Measurements from ENCODE around the gene LCN1. TPM values are rescaled to one million over a fixed set of nuclear protein-coding genes. Genes with fewer than 3 reads are reported as not detected.

LCN1 gene
- not detected for total RNA-seq

DNA sequence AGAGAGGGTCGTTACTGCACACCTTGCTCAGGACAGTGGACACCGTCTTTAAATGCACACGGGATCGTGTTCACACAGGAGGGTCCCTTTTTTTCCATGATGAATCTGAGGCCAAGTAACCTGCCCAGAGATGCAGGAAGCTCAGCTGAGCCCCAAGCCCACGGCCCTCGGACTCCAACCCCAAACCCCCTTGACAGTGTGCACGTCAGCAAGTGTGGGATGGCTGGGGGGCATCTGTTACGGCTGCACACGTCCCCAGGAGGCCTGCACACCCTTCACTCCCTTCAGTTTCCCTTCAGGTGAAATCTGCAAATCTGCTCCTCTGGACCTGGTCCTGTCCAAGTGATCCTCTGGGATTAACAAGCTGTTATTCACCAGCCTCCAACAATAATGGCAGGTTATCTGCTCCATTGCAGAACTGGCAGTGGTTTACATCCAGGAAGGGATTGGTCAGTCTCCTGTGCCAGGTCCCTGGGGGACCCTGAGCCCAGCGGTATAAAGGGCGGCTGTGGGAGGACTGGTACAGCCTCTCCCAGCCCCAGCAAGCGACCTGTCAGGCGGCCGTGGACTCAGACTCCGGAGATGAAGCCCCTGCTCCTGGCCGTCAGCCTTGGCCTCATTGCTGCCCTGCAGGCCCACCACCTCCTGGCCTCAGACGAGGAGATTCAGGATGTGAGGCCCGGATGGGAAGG is at the start of gene LCN1:
TSS of gene LCN1 (plus strand) at position 525 of the 692 bp plus-strand sequence. CDS start at position 583, 58 bp downstream.
- POLR2A ChIA-PET, result no interaction called here
- CTCF ChIA-PET, result interaction anchor here (0.6 kb wide), 1 partner anchor 739 kb away, joined by 3 read pairs; no protein-coding TSS in a partner anchor

DNA sequence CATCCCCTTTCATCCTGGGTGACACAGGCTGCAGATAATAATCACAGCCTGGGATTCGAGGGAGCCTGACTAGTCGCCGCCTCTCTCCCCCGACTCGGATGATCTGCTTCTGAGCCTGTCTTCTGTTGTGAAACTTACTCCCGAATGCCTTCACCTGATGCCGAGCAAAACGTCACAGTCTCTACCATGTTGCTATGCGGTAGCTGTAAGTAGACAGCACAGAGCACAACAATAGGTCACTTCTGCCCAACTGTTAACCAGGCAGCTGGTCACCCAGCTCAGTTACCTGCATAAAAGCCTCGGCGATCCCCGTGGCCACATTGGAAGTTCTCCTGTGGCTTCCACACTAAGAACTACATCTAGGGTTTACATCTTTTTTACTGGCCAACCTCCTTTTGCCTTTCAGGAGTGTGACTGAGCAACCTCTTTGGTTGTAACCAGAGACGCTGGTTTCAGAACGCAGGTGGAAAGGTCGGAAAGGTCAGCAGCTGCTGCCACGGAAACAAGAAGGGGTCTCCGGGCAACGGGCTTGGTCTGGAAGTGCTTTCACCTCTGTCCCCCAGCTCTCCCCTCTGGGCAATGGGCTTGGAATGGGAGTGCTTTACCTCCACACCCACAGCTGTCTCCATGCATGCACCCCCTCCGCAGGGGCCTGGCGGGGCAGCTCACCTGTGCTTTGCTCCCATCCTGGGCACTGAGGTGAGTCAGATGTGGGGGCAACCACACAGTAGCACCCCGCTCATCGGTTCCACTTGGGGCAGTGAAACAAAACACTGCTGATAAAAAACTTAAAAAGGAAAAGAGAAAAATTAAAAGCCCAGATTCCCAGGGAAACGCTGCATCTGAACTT is 49.2 kb upstream of the LCN1 start:
- ChIA-PET POLR2A (no interaction called here), CTCF (no interaction called here)

DNA sequence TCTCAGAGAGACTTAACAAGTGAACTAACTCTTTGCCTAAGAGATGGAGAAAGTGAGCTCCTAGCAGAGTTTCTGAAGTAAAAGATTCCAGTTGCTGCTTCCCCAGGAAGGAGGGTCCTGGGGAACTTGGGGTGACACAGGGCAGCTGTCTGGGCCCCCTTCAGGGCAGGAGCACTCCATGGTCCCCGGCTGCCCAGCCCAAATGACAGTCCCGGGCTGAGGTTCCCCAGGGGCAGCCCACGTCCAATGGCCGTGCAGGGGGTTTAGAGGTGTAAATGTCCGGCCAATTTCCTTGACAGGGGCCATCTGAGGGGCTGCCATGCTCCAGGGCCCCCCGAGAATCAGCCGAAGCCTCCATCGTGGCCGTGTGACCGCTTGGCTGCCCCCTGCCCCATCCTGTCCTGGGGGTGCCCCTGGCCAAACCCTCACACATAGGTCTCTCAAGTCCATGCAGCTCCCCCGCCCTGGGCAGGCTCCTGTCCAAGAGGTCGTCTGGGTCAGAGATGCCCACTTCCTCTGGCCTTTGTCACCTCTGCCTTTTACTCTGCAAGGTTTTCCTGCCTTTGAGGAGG is 47.2 kb upstream of the LCN1 start:
- CTCF ChIA-PET, result no interaction called here
- POLR2A ChIA-PET, result no interaction called here

DNA sequence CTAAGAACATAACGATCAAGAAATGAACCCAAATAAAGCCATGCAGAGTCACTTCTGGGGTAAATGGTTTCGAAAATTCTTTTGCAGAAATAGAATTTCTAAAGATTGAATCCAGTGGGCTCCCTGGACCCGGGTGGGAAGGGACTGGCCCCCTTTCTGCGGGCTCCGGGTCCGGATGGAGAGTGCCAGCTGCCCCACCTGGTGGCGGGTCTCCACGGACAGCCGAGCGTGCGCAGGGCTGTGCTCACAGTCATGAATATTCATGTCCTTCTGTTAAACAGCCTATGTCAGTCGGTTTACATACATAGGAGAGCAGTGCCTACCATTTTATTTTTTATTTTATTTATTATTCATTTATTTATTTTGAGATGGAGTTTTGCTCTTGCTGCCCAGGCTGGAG is 46.3 kb upstream of the LCN1 start:
- ChIA-PET POLR2A (no interaction called here), CTCF (no interaction called here)

DNA sequence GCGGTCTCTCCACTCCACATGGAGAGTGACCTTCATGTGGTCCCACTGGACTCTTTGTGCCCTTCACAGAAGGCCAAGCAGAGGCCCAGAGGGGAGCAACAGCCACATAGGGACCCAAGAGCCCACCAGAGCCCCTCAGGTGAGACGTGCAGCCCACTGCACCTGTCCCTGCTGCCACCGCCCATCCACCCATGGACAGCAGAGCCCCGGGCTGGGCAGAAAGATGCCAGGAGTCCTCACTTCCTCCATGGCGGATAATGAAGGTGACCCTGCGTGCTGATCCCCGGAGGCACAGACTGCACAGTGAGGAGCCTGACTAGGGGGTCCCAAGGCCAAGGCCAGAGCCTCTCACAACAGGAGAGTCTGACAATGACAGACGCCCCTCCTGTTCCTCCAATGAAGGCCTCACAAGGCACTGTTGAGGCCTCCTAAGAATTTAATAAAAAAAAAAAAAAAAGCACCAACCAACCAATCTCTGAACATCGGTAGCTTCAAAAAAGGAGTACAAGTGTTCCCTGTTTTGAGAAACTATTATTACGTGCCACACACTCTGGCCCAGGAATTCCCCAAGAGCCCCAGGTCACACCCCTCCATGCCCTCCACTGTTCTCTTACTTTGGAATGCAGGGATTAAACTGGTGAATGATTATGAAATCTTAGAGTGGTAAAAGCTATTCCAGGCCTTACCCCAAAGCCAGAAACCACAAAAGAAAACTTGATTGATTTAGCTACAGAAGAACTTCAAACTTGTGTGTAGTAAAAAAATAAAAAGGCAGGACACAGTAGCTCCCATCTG is 44.5 kb upstream of the LCN1 start:
- CTCF ChIA-PET, result interaction anchor here (0.7 kb wide), 1 partner anchor 11 kb away, joined by 5 read pairs; no protein-coding TSS in a partner anchor
- POLR2A ChIA-PET, result interaction anchor here (0.6 kb wide), 1 partner anchor 485 kb away, joined by 4 read pairs; no protein-coding TSS in a partner anchor

DNA sequence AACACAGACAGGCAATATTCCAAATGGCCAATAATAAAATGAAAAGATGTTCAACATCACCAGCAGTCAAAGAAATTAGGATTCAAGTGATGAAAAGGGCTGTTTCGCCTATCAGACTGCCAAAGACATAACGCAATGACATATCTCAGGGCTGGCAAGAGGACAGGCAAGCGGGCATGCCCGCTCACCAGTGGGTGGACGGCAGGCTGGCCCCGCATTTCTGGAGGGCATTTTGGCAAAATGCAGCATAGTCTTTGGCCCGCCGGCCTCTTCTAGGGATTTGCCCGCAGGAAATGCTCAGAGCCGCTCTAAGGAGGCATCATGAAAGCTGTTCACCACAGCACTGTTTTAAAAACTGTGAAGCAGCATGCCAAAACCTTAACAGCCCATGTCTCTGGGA is 43.0 kb upstream of the LCN1 start:
- POLR2A ChIA-PET, result no interaction called here
- CTCF ChIA-PET, result interaction anchor here (0.8 kb wide), 1 partner anchor 21 kb away, joined by 4 read pairs; a partner anchor contains a TSS

DNA sequence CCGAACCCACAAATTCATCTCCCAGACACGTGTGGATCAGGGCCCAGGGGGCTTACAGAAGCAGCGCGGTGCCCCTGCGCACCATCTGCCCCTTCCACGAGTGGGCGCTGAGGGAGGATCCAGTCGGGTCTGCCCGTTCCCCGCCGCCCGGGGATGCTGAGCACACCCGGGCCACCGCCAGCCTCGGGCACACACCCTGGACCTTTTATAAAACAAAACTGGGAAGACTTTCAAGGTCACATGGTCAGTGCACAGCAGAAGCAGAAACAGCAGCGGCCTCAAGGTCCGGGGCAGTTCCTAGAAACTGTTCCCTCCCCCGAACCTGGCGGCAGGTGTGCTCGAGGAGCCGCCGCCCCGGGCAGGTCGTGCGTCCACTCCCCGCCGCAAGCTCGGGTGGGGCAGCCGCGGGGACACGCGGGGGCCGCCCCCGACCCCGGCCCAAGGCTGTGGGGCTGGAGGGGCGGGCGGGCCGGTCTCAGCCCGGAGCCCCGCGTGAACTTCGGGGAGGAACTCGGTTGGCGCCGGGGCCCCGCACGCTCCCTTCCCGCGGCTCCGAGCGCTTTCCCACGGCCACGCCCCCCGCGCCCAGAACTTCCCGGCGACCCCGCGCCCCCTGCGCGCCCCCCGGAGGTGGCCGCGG is 42.3 kb upstream of the LCN1 start:
- CTCF ChIA-PET, result no interaction called here
- POLR2A ChIA-PET, result no interaction called here

DNA sequence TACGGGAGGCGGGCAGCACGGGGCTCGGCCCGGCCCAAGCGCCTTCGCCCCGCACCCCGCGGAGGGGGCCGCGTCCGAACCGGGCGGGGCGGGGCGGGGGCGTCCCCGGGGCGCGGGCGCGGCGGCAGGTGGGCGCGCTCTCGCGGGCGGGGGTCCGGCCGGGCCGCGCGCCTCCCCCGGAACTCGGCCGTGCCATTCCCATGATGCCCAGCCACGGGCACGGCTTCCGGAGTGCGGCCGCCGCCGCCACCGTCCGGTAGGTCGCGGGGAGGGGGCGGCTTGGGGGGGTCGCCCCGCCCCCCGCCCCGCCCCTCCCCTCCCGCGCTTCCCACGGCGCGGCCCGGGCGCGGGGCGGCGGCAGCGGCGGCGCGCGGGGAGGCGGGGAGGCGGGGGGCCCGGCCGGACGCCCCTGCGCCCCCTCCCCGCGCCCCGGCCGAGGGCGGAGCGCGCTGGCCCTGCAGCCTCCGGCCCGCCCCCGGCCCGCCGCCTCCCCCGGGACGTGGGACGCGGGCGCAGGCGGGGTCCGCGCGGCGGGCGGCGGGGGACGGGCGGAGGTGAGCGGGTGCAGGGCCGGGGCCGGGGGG is 41.7 kb upstream of the LCN1 start, which contains the start of gene PPP1R26:
TSS of gene PPP1R26 (plus strand) at position 314 of the 584 bp plus-strand sequence. CDS start 4,729 bp downstream, outside the sequence.
- CTCF ChIA-PET, result no interaction called here
- POLR2A ChIA-PET, result no interaction called here

DNA sequence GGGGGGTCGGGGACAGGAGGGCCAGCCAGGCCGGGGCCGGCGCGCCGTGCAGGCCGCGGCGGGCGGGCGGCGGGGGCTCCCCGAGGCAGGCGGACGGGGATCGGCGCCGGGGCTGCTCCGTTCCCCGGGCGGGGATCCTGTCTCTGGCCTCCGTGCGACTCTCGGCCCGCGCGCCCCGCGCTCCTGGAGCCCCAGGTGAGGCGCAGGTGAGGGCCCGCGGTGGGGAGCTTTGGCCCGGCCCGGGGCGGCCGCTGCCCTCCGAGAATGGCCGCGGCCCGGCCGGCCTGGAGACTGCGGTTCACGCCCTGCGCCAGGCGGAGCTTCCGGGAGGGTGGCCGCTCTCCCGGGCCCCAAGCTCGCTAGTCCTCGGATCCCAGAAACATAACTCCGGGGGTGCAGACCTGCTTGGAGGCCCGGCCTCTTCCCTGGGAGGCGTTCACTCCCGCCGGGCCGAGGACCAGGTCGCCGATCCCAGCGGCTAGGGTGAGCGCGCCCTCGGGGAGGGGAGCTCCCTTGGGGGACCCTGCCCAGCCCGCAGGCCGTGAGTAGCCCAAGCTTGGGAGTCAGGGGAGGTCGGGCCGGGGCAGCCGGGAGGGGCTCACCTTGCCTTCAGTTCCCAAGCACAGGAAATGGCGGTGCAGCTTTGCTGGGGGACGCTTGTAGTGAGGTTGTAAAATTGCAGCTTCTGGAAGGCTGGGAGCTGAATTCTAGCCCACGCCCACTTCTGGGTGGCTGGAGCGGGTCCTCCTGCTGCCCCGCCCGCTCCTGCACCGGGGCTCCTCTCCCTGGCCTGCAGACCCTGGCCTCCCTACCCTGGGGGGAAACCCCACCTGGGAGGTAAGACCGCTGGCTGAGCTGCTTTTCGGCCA is 40.9 kb upstream of the LCN1 start:
- ChIA-PET CTCF (no interaction called here), POLR2A (interaction anchor here (0.5 kb wide), 1 partner anchor 20 kb away, joined by 3 read pairs; the partner anchor contains the start of gene MRPS2)

DNA sequence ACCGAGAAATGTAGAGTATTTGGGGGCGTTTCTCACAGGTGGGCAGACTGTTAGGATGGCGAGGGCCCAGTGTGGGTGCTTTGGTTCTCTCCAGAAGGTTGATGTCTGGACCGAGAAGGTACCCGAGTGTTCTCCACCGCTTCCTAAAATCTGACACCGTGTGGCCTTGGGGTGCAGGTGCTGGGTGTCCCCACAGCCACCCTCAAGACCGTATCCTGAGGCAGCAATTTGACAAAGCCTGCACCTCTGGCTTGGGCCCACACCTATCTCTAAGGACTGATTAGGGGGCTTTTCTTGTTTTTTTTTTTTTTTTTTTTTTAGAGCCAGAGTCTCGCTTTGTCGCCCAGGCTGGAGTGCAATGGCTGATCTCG is 40.3 kb upstream of the LCN1 start:
- ChIA-PET POLR2A (interaction anchor here (0.5 kb wide), 1 partner anchor 19 kb away, joined by 3 read pairs; the partner anchor contains the start of gene MRPS2), CTCF (interaction anchor here (0.7 kb wide), 1 partner anchor 1824 kb away, joined by 3 read pairs; no protein-coding TSS in a partner anchor)

DNA sequence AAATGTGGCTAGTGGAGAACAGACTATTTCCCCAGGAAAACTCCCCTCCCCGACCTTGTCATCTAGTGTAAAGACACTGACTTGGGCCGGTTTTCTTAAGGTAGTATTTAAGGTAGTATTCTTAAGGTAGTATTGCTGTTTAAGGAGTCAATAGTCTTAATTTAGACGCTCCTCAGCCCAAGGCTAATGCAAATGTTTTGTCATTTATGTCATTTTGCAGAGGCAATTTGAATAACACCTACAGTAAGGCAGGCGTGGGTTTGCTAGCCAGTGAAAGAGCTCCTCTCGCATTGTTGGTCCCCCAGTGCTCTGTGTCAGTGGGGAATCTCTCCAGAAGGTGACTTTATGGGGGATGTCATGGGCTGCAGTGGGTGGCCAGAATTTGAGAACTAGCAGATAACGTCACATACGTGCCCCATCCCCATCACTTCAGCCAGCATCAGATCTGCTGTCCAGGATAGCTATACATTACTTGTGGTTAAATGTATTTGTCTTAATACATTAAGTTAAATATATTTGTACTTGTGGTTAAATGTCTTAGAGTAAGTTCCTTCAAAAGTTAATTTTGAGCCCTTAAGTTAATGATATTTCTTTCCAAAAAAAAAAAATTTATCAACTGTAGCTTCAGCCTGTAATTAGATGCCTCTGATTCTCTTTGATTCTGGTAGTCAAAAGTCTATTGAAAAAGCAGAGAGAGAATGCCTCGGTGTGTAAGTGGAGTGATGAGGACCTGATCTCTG is 39.1 kb upstream of the LCN1 start:
- POLR2A ChIA-PET, result no interaction called here
- CTCF ChIA-PET, result interaction anchor here (1.0 to 1.8 kb wide), 3 partner anchors 17 to 23 kb away, joined by 3 to 5 read pairs (median 3); partner anchors contain the start of gene MRPS2

DNA sequence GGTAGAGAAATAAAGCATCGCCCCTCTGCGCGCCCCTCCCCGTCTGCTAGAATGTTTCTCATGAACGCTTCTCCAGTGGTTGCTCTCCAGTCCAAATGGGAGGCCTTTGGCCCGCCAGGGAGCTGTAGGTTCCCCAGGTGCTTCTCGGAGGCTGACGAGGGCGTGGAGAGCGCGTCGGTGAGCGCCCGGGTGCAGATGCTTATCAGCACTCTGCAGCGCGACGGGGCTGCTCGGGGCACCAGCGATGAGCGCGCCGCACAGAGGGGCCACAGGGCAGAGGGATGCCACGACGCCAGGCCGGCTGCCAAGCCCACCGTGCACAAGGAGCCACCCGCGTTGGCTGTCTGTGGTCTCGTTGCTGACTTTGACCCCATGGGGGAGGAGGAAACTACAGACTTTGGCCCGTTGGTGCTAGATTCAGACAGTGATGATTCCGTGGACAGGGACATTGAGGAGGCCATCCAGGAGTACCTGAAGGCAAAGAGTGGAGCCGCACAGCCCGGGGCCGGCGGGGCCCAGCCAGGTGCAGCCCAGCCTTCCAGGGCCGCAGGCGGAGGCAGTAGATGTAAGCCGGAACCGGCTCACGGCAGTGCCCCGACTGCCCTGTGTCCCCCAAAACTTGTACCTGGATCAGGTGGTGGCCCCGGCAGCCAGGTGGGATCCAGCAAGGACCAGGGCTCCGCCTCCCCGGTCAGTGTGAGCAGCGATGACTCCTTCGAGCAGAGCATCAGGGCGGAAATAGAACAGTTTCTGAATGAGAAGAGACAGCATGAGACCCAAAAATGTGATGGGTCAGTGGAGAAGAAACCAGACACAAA is 36.6 kb upstream of the LCN1 start:
- POLR2A ChIA-PET, result no interaction called here
- CTCF ChIA-PET, result no interaction called here

DNA sequence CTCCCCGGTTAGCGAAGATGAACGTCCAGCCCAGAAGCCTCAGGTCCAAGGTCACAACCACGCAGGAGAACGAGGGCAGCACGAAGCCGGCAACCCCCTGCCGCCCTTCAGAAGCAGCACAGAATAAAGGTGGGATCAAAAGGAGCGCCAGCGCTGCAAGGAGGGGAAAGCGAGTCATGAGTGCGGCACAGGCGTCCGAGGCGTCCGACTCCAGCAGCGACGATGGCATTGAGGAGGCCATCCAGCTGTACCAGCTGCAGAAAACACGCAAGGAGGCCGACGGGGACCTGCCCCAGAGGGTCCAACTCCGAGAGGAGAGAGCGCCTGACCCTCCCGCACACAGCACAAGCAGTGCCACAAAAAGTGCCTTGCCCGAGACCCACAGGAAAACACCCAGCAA is 35.9 kb upstream of the LCN1 start:
- ChIA-PET POLR2A (no interaction called here), CTCF (no interaction called here)

DNA sequence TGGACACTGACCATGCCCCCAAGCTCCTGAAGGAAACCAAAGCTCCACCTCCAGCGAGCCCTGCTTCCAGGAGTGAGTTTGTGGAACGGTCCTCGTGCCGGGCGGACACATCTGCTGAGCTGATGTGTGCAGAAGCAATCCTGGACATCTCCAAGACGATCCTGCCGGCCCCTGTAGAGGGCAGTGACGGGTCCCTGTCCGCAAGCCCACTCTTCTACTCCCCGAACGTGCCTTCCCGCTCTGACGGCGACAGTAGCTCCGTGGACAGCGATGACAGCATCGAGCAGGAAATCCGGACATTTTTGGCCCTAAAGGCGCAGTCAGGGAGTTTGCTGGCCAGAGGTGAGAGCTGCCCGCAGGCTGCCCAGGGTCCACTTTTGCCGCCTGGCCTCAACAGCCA is 35.4 kb upstream of the LCN1 start:
- ChIA-PET POLR2A (no interaction called here), CTCF (no interaction called here)

DNA sequence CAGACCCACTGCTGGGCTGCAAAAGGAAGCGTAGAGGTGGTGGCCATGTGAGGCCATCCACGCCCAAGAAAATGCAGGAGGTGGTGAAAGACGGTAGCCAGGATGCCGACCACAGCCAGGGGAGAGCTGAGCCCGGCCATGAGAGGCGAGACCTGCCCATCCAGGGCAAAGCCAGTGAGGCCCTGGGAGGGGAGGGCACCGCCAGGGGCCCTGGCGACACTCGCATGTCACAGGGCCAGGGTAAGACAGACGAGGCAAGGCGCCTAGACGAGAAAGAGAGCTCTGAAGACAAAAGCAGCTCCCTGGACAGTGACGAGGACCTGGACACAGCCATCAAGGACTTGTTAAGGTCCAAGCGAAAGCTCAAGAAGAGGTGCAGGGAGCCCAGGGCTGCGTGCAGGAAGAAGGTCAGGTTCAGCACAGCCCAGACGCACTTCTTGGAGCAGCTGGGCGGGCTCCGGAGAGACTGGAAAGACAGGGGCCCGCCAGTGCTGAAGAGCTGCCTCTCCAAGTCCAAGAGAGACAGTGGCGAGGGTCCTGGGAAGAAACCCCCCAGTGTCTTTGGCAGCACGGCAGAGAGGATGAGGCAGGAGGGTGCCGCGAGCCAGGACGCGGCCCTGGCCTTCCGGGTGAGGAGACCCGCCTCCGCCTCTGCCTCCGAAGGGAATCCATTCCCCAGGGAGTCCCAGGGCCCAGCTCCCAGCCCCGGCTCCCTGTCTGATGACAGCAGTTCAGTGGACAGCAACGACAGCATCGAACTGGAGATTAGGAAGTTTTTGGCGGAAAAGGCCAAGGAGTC is 34.8 kb upstream of the LCN1 start:
- CTCF ChIA-PET, result no interaction called here
- POLR2A ChIA-PET, result no interaction called here
